AG10803 (cell line): Measurements from ENCODE around the gene RILPL1.
A peak's percentile ranks its signal among the peaks of the same experiment; 100 is the strongest.
"Not testable (repeated sequence)": the region's sequence is repeated elsewhere in the genome, so short reads cannot be mapped to it uniquely, and the experiment has no call there.

Source experiments
- DNase-seq: peaks from one replicate; pipeline ENCODE4 v3.0.0; 2010; ENCODE audit warnings: low read depth
- H3K4me3 ChIP-seq: 2 replicates; pipeline ENCODE4 v1.5.1; 2011; ENCODE audit warnings: mild to moderate bottlenecking, low read length, control low read depth
- CTCF ChIP-seq: conservative IDR thresholded peaks from 2 replicates; pipeline ENCODE4 v1.5.1; 2011; ENCODE audit warnings: mild to moderate bottlenecking, low read length, control low read depth, inconsistent platforms

The RILPL1 gene

GRCh38 chr12:123540899-123541662 lies 7.6 kb upstream of the RILPL1 start:
- no peak for DNase-seq
- TF ChIP-seq CTCF: no peak
- no peak overlapping the region for H3K4me3 ChIP-seq

- DNase-seq, H3K4me3 ChIP-seq: not testable (repeated sequence)
Measured at GRCh38 chr12:123535952-123536351, 2.4 kb upstream of the RILPL1 start.

GRCh38 chr12:123532808-123533649 lies 490 bp downstream of the RILPL1 start:
- peak; percentile 40 for DNase-seq
- TF ChIP-seq CTCF: no peak

GRCh38 chr12:123532019-123532418 lies 1.5 kb downstream of the RILPL1 start:
- TF ChIP-seq CTCF: no peak
- DNase-seq: peak; percentile 27
- peak overlapping the region; percentile 77 for H3K4me3 ChIP-seq

More at GRCh38 chr12:123532808-123533649, 490 bp downstream of the RILPL1 start:
- peak overlapping the region; percentile 77 for H3K4me3 ChIP-seq

- DNase-seq: no peak
- no peak overlapping the region for H3K4me3 ChIP-seq
- no peak for TF ChIP-seq CTCF
Measured at GRCh38 chr12:123531091-123531490, 2.4 kb downstream of the RILPL1 start.

DNA sequence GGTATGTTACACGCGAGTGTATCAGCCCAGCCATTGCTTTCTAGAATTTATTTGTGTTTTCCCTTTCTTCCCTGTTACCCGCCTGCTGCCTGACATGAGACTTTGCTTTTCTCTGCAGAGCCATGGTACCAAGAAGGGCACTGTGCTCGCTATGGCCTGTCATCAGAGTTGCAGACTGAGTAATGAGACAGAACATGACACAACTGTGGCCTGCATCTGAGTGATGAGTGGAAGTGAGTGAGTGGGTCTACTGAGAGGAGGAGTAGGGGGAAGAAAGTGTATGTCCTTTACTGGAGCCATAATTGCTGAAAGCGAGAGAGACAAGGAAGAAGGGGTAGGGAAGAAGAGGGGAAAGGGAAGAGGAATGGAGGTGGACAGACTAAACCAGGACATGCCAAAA lies 2.9 kb downstream of the RILPL1 start:
- TF ChIP-seq CTCF: no peak
- no peak overlapping the region for H3K4me3 ChIP-seq
- DNase-seq: no peak

DNA sequence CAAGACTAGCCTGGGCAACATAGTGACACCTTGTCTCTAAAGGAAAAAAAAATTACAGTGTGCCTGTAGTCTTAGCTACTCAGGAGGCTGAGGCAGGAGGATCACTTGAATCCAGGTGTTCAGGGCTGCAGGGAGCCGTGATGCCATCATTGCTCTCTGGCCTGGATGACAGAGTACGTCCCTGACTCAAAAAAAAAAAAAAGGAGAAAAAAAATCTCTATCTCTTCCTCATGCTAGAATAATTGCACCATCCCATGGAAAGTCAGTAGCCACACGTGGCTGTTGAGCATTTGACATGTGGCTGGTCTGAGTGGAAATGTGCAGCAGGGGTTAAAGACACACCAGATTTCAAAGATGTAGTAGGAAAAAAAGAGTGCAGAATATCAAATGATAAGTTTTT lies 3.8 kb downstream of the RILPL1 start:
- H3K4me3 ChIP-seq: no peak overlapping the region
- no peak for TF ChIP-seq CTCF
- no peak for DNase-seq
